Panc1 (cell line): Measurements from ENCODE around the gene HRCT1. TPM values are rescaled to one million over a fixed set of nuclear protein-coding genes. Genes with fewer than 3 reads are reported as not detected.

Source experiments
- ATAC-seq: fragments of 200-7000 bp; cut with Tn5 transposase; 2 replicates; pipeline ENCODE4 v1.9.1; 2020; ENCODE audit warnings: mild to moderate bottlenecking, moderate library complexity
- BruUV-seq: library from RNA; stranded (reverse); fragments of 400-500 nt; replicated peaks from 2 replicates; lab custom pipeline; 2021; lab: Mats Ljungman, UMichigan
- CTCF ChIA-PET: fragments of 300-600 bp; sonication (Branson Sonifier 250); formaldehyde crosslinking; loops from one replicate; lab custom pipeline; 2022; ENCODE audit warnings: antibody characterized with exemption; lab: Charles Lee
- POLR2A ChIA-PET: fragments of 300-600 bp; sonication (Branson Sonifier 250); formaldehyde crosslinking; loops from one replicate; lab custom pipeline; 2022; ENCODE audit warnings: antibody characterized with exemption; lab: Charles Lee
- DNase-seq: peaks from one replicate; pipeline ENCODE4 v3.0.0-alpha.2; 2010; ENCODE audit warnings: low read depth, low spot score
- H3K27ac ChIP-seq: 2 replicates; pipeline ENCODE4 v1.5.1; 2011; ENCODE audit warnings: mild to moderate bottlenecking, low read length, inconsistent platforms
- H3K27me3 ChIP-seq: fragments of 200-500 bp; sonication (Bioruptor generic); 2 replicates; pipeline ENCODE4 v1.6.0; 2014; ENCODE audit warnings: low read length, inconsistent platforms; ENCODE audit not compliant: control insufficient read depth, insufficient read depth
- H3K36me3 ChIP-seq: fragments of 200-500 bp; sonication (Bioruptor generic); 2 replicates; pipeline ENCODE4 v1.5.1; 2014; ENCODE audit warnings: inconsistent platforms, mild to moderate bottlenecking, low read length, moderate library complexity; ENCODE audit not compliant: control insufficient read depth, insufficient read depth
- H3K4me1 ChIP-seq: 2 replicates; pipeline ENCODE4 v1.5.1; 2011; ENCODE audit warnings: inconsistent platforms, mild to moderate bottlenecking, low read length, moderate library complexity; ENCODE audit not compliant: control insufficient read depth, insufficient read depth
- H3K4me3 ChIP-seq, 2 experiments: 2 replicates each; pipeline ENCODE4 v1.5.1; 2011 to 2012; ENCODE audit warnings: low read depth in 2 of 2, low read length in 2 of 2, mild to moderate bottlenecking in 2 of 2, inconsistent platforms in 1 of 2, moderate library complexity in 1 of 2
- H3K9me3 ChIP-seq: fragments of 200-500 bp; sonication (Bioruptor generic); 2 replicates; pipeline ENCODE4 v1.5.1; 2014; ENCODE audit warnings: low read depth, mild to moderate bottlenecking, inconsistent platforms, low read length, moderate library complexity; ENCODE audit not compliant: control insufficient read depth, insufficient read depth
- CTCF ChIP-seq: fragments of 450-650 bp; IDR thresholded peaks from 2 replicates; pipeline ENCODE4 v1.5.1; 2017; ENCODE audit warnings: mild to moderate bottlenecking
- POLR2AphosphoS5 ChIP-seq: IDR thresholded peaks from 2 replicates; pipeline ENCODE4 v1.6.1; 2012; ENCODE audit warnings: mild to moderate bottlenecking, low read depth, low read length, moderate library complexity
- REST ChIP-seq, 2 experiments: IDR thresholded peaks; 2 replicates each; pipeline ENCODE4 v1.6.1; 2011 to 2012; ENCODE audit warnings: low read depth in 2 of 2, control low read depth in 1 of 2, low read length in 1 of 2, mild to moderate bottlenecking in 1 of 2, moderate library complexity in 1 of 2; ENCODE audit not compliant: insufficient read depth in 1 of 2
- SIN3A ChIP-seq: IDR thresholded peaks from 2 replicates; pipeline ENCODE4 v1.6.1; 2012; ENCODE audit warnings: low read depth, mild to moderate bottlenecking, low read length, moderate library complexity, borderline replicate concordance; ENCODE audit not compliant: insufficient read depth
- TCF7L2 ChIP-seq: IDR thresholded peaks from 2 replicates; pipeline ENCODE4 v1.6.1; 2011; ENCODE audit warnings: mild to moderate bottlenecking, low read depth, low read length, inconsistent platforms
- in situ Hi-C: cut with HindIII; loops from 2 replicates; pipeline ENCODE4 v1.10.0; 2016; ENCODE audit warnings: low sequenced_read_pairs, low pct_unique_long_range_greater_than_20kb
- intact Hi-C: fragments of 100-400 bp; cut with micrococcal nuclease; formaldehyde crosslinking; loops from one replicate; pipeline ENCODE4 v1.10.0; 2022; ENCODE audit not compliant: unreplicated experiment
- total RNA-seq: library from RNA; stranded (reverse); gene quantifications from one replicate; pipeline ENCODE4 v1.2.1, GENCODE V29; 2021; ENCODE audit not compliant: unreplicated experiment

HRCT1 gene
- total RNA-seq, 1 experiment from 2014 or later = not detected

- ChIA-PET POLR2A (no interaction called here), CTCF (interaction anchor here (0.6 to 1.8 kb wide), 7 partner anchors 14 to 220 kb away, joined by 3 to 10 read pairs (median 3); no protein-coding TSS in a partner anchor)
- H3K27ac ChIP-seq = no peak overlapping the region
- H3K4me3 ChIP-seq = no peak overlapping the region
- no peaks in the 10 kb centered on the region for H3K27me3 ChIP-seq
- H3K4me1 ChIP-seq = no peaks in the 10 kb centered on the region
- BruUV-seq = no TSS peak
- intact Hi-C loops (loop anchor here (5.0 kb wide), 1 partner anchor 43 kb away; no protein-coding TSS in a partner anchor), in situ Hi-C loops (no loop called here)
- H3K9me3 ChIP-seq = no peaks in the 10 kb centered on the region
- peak; percentile 84 for ATAC-seq
- TF ChIP-seq POLR2AphosphoS5 (no peak), SIN3A (no peak), CTCF (peak; percentile 91), REST (IDR thresholded peaks at IDR 0.05; ENCODE audit: insufficient read depth in 1 of 2, low read depth in 2 of 2, low read length in 1 of 2) (no peak), TCF7L2 (no peak)
- H3K36me3 ChIP-seq = no peaks in the 10 kb centered on the region
- peak; percentile 20 for DNase-seq
Measured at GRCh38 chr9:35945341-35946018, 39.5 kb downstream of the HRCT1 start.

GRCh38 chr9:35948451-35948850, 42.4 kb downstream of the HRCT1 start:
- no peak for DNase-seq
- no peaks in the 10 kb centered on the region for H3K4me1 ChIP-seq
- no peaks in the 10 kb centered on the region for H3K36me3 ChIP-seq
- H3K27me3 ChIP-seq = peaks cover 6% of the 10 kb centered on the region; the same call in 1 of the 2 replicates
- BruUV-seq = no TSS peak
- H3K4me3 ChIP-seq = no peak overlapping the region
- no peak for TF ChIP-seq POLR2AphosphoS5
- no peak for TF ChIP-seq REST (IDR thresholded peaks at IDR 0.05; ENCODE audit: insufficient read depth in 1 of 2, low read depth in 2 of 2, low read length in 1 of 2)
- CTCF ChIA-PET = no interaction called here
- in situ Hi-C loops = no loop called here
- no peak for ATAC-seq
- POLR2A ChIA-PET = no interaction called here
- no peak overlapping the region for H3K27ac ChIP-seq
- H3K9me3 ChIP-seq = no peaks in the 10 kb centered on the region
- intact Hi-C loops = loop anchor here (5.0 kb wide), 1 partner anchor 46 kb away; no protein-coding TSS in a partner anchor
